AG09319 (cell line): ENCODE data around the gene SLC27A5.

Source experiments
- DNase-seq: peaks from one replicate; pipeline ENCODE4 v3.0.0-alpha.2; 2010; ENCODE audit warnings: low read depth; ENCODE audit errors: extremely low read depth
- TF ChIP-seq, protein P1 (sequence below): IDR thresholded peaks from 2 replicates; pipeline ENCODE4 v1.5.1; 2011; ENCODE audit warnings: low read depth, mild to moderate bottlenecking, inconsistent platforms, low read length, moderate library complexity

SLC27A5 gene

DNA sequence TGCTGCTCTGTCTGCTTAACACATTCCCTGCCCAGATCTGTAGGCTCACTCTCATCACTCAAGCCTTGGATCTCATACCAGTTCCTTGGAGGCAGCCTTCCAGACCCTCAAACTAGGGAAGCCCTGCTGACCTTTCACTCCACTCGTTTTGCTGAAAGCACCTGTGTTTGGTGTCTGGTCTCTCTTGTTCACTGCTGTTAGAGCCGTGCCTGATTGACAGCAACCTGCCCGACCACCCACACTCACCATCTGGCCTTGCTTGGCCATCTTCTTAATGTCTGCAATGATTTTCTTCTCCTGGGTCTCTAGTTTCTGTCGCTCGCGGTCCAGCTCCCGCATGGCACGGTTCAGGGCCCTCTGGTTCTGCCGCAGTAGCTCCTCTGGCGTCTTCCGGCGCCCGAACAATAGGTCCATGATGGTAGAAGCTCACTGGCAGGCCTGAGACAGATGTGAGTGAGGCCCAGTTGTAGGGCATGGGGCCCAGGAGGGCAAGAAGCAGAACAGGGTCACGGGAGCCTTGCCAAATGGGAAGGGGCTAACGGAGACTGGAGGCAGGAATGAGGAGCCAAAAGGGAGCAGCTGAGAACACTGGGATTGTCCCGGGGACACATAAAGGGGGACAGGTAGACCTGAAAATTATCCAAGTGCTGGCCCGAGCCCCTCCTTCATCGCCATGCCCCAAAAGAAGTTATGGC lies 42.2 kb upstream of the SLC27A5 start:
- TF ChIP-seq, protein P1, sequence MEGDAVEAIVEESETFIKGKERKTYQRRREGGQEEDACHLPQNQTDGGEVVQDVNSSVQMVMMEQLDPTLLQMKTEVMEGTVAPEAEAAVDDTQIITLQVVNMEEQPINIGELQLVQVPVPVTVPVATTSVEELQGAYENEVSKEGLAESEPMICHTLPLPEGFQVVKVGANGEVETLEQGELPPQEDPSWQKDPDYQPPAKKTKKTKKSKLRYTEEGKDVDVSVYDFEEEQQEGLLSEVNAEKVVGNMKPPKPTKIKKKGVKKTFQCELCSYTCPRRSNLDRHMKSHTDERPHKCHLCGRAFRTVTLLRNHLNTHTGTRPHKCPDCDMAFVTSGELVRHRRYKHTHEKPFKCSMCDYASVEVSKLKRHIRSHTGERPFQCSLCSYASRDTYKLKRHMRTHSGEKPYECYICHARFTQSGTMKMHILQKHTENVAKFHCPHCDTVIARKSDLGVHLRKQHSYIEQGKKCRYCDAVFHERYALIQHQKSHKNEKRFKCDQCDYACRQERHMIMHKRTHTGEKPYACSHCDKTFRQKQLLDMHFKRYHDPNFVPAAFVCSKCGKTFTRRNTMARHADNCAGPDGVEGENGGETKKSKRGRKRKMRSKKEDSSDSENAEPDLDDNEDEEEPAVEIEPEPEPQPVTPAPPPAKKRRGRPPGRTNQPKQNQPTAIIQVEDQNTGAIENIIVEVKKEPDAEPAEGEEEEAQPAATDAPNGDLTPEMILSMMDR = no peak
- DNase-seq = no peak

DNA sequence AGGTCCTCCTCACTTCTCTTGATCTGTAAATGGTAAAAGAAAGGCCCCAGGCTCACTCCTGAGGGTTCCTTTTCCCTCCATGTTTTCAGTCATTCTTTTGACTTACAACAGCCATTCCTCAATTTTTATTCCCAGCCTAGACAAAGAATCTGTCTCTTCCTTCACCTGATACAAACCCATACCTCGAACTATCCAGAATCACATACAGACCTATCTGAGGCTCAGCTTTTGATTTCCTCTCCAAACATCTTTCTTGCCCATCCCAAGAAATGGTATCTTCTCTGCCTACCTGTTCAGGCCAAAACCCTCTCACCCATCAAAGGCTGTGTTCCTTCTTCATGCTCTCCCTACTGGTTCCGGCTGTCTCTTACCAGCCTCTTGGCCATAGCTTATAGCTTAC lies 40.9 kb upstream of the SLC27A5 start:
- TF ChIP-seq, protein P1 = no peak
- DNase-seq = no peak

DNA sequence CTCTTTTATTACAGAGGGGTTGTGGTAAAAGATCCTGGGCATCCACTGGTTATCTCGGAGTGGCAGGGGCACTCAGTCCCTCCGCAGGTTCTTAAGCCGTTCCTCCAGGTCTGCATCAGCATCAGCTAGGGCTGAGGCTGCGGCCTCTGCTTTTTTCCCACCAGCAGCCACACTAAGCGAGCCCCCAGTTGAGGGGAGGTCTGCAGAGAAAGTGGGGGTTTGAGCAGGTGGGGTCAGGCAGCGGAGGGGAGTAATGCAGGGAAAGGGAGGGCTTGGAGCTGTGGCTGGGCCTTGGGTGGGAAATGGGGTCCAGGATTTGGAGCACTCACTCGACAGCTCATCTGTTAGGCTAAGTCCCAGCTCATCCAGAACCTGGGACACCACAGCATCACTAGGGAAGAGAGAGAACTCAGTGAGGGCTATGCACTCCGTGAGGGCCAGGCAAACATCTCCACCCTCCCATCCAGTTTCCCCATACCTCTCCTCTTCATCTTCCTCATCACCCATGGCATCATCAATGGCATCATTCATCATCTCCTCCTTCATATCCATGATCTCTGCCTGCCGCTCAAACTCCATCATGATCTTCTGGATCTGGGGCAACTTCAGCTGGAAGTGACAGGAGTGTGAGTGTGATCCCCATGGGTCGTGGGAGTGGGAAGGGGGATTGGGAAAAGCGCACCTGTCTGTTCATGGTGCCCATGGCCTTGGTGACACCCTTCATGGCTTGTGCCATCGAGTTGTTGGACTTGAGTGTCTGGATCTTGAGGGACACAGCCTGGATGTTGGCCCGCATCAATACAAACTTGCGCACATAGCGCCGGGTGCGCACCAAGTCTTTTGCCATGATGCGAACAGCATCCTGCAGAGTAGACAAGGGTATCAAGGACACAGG lies 40.0 kb upstream of the SLC27A5 start:
- TF ChIP-seq, protein P1 = no peak
- DNase-seq = no peak

DNA sequence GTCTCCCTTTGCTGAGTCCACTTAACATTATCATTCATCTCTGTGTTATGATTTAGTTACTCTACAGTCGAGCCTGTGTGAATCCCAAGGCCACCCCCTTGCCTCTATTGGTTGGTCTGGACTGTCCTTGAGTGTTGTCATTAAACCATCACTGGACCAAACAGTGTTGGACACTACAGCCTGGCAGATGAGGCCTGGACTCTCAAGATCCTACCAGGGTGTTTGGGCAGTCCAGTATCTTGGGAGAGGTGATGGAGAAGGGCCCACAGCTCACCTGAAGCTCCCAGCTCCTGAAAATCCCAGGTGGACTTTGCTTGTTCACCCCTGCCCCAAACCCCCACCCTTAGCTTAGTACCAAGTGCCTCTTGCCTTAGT lies 39.3 kb upstream of the SLC27A5 start:
- TF ChIP-seq, protein P1 = no peak

DNA sequence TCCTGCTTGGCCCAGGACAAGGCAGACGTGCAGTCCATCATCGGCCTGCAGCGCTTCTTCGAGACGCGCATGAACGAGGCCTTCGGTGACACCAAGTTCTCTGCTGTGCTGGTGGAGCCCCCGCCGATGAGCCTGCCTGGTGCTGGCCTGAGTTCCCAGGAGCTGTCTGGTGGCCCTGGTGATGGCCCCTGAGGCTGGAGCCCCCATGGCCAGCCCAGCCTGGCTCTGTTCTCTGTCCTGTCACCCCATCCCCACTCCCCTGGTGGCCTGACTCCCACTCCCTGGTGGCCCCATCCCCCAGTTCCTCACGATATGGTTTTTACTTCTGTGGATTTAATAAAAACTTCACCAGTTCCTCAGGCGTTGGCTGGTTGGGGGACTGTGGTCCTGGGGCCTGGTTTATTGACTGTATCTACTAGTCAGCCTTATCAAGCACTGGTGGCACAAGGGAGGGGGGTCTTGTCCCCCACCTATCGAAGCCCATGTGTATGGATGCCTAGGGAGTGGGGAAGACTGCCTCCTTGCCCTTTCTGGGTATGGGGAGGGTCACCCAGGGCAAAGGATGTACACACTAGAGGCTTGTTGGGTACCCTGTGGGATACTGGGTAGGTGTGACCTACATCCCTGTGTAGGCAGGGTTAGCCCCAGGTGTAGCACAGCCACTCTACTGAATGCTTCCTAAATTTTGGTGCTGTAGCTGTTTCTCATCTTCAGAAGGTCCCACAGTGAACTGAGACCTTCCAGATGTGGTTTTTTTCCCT lies 38.8 kb upstream of the SLC27A5 start:
- DNase-seq = no peak
- TF ChIP-seq, protein P1 = no peak

More for the DNA sequence above, 39.3 kb upstream of the SLC27A5 start:
- DNase-seq = no peak

DNA sequence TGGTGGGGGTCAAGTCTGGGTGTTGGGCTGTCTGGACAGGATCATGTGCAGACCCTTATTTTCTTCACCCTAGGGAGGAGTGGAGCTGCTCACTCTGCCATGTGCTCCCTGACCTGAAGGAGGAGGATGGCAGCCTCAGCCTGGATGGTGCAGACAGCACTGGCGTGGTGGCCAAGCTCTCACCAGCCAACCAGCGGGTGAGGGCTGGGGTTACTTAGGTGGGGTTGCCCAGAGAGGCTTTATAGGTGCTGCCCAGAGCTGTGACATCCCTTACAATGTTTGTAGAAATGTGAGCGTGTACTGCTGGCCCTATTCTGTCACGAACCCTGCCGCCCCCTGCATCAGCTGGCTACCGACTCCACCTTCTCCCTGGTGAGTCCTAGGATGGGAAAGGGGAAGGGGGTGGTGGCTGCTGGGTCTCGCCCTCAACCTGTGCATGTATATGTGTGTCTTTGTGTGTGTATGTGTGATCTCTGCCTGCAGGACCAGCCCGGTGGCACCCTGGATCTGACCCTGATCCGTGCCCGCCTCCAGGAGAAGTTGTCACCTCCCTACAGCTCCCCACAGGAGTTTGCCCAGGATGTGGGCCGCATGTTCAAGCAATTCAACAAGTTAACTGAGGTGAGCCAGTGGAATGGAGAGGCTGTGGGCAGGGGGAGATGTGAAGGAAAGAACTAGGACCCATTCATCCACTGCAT lies 38.0 kb upstream of the SLC27A5 start:
- no peak for DNase-seq
- TF ChIP-seq, protein P1 = no peak
